ENCODE data around the gene SEMA4B.

DNA sequence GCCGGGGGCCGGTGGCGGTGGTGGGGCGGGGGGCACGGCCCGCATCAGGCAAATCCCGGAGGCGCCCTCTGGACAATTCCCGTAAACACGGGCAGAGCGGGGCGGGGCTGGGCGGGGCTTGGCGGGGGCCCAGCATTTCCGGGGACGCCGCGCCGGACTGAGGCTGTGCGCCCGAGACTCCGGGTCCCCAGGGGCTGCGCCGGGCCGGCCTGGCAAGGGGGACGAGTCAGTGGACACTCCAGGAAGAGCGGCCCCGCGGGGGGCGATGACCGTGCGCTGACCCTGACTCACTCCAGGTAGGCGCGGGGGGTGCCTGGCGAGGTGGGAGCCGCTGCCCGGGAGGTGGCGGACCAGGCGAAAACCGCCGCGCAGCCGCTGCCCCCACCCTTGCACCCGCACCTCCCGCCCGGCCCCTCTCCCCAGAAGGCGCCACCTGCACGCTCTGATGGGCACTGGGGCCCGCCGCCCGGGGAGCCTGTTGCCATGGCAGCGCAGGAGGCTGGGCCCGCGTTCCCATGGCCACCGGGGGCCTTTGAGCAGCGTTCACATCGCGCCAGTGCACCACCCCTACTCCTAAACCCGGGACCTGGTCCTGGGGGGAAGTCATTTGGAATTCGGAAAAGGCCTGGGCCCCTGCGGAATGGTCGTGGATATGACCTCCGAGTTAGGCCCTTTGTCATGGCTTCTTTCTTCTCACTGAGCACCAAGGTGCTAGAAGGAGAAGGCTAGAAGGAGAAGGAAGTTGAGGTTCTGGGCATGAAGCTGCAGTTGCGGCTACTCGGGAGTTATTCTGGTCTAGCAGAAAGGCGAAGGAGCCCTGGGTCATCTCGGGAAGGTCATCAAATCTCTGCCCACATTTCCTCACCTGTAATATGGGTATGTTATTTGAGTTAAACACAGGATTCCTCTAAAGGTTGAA, 16.1 kb upstream of the SEMA4B start:
- TF ChIP-seq, protein P1, sequence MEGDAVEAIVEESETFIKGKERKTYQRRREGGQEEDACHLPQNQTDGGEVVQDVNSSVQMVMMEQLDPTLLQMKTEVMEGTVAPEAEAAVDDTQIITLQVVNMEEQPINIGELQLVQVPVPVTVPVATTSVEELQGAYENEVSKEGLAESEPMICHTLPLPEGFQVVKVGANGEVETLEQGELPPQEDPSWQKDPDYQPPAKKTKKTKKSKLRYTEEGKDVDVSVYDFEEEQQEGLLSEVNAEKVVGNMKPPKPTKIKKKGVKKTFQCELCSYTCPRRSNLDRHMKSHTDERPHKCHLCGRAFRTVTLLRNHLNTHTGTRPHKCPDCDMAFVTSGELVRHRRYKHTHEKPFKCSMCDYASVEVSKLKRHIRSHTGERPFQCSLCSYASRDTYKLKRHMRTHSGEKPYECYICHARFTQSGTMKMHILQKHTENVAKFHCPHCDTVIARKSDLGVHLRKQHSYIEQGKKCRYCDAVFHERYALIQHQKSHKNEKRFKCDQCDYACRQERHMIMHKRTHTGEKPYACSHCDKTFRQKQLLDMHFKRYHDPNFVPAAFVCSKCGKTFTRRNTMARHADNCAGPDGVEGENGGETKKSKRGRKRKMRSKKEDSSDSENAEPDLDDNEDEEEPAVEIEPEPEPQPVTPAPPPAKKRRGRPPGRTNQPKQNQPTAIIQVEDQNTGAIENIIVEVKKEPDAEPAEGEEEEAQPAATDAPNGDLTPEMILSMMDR (IDR thresholded peaks at IDR 0.05; ENCODE audit: low read depth, low read length, poor library complexity, severe bottlenecking): no peak
- no peak for TF ChIP-seq EZH2phosphoT487 (IDR thresholded peaks at IDR 0.05; ENCODE audit: borderline replicate concordance, low read length)
